NCI-H774 (cell line): Measurements from ENCODE around the gene GIMAP5.

Experiments used
- DNase-seq: peaks from one replicate; lab custom pipeline; 2025; lab: John Stamatoyannopoulos, UW

GIMAP5 gene

DNA sequence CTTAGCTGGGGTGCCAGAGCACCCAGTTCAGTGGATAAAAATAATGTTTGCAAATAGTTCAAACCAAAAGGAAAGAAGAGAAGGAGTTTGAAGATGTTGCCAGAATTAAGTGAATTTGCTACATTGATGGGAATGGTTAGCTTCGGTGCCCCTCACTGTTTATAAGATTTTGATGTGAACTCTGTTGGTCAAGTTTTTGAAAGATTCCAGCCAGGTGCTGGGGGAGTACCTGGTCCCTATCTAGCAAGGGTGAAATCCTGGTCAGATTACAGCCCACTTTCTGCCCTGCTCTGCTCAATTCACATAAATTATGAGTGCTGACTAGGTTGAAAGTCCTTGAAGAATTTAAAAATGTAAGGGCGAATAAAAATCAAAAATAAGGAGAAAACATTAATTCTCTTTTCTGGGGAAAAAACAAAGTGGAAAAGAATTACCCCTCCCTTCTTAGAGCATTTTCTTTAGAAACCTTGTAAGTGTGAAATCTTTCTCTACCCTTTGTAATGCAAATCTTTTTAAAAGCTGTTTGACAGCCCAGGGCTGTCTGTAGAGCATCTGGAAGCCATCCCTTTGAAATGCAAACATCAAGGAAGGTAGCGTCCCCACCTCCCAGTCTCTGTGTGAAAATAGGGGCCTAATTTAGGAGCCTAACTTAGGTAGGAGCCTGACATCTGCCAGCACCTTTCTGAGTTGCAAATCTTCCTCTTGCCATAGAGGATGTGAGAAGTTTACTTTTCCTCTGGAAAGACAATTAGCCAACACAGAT is 1.4 kb upstream of the GIMAP5 start:
- no peak for DNase-seq

DNA sequence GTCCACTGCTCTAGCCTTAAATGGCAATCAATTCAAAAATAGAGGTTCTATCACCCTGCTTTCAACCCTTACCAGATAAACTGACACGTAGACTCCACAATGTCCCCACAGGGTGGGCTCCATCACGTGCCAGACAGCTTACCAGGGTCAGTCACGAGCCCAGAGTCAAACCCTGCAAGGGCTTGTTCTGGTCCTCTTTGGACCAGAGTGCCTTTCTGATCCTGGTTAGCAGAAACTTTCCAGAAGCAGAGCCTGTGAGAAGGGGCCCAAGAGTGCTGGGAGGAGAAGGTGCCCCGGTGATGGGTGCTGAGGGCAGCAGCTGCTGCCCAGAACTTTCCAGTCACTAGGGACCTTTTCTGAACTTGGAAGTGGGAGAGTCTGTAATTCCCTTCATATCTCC is 354 bp upstream of the GIMAP5 start:
- DNase-seq: no peak

DNA sequence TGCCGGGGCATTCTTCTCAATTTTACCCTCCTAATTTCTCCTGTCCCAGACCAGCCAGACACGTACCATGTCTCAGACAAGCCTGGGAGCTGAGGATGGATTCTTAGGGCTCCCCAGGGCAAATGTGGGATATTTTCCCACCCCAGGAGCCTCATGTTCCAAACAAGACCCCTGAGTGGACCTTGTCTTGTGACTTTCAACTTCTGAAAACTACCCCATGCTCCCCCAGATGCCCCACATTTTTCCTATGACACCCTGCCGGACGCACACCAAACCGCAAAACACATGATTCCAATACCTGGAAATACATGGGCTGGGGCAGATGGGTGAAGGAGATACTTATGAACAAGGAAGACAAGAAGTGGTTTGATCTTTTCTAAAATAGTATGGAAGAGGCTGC is 874 bp downstream of the GIMAP5 start:
- no peak for DNase-seq

DNA sequence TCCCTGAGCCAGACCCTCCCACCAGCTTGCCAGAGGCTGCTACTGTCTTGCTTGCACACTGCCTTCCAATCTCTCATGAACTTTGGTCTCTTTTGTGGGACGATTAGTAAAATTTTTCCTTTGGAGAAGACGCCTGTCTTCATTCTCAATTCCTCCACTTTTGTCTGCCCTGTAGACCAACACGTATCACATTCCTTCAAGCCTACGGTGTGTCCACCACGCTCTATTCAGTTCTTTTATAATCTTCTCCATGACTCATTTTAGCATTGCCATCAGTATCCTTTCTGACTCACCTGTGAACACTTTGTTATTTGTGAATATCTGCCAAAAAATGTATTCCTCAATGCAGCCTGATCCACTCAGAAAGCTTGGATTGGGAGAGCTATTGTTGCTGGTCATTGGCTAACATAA is 1.4 kb downstream of the GIMAP5 start:
- DNase-seq: no peak

- peak; percentile 21 for DNase-seq
These were observed 1.8 kb downstream of the GIMAP5 start for GRCh38 chr7:150739033-150739432.

DNA sequence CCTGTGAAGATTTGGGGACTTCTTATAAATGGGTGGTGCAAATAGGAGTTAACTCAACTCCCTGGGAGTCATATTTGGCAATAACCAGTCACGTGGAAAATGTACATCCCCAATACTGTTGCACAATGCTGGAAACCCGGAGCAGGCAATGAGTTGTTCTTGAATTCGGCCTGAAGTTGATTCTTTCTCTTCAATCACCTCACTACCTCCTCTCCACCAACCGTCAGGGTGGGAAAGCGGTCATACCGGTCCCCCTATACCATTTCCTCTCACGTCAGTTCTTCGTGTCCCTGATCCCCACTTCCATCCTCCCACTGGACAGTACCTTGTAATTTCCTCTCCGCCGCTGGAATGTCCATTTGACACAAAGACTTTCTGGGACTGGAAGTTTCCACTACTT is 2.8 kb downstream of the GIMAP5 start:
- no peak for DNase-seq

- DNase-seq: no peak
These were observed 5.2 kb downstream of the GIMAP5 start for GRCh38 chr7:150742286-150742968.

- DNase-seq: no peak
These were observed 6.9 kb downstream of the GIMAP5 start for GRCh38 chr7:150744041-150744656.

DNA sequence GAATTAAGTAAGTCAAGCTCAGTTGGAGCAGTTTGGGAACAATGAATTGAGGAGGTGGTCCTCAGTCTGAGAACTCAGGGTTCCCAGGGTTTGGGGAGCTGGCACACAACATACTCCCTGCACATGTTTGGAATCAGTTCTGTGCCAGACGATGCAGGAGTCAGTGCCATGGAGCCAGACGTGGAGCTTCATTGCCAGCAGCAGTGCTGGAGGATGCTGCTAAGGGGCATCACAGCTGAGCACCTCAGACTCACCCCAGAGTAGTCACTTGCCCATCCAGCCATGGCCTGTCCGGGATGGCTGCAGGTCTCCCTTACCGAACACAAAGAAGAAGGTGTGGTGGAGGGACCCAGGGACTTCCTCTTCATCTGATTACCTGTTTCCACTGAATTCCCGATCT is 7.9 kb downstream of the GIMAP5 start:
- DNase-seq: no peak

- DNase-seq: no peak
These were observed 8.7 kb downstream of the GIMAP5 start for GRCh38 chr7:150745876-150746275.

DNA sequence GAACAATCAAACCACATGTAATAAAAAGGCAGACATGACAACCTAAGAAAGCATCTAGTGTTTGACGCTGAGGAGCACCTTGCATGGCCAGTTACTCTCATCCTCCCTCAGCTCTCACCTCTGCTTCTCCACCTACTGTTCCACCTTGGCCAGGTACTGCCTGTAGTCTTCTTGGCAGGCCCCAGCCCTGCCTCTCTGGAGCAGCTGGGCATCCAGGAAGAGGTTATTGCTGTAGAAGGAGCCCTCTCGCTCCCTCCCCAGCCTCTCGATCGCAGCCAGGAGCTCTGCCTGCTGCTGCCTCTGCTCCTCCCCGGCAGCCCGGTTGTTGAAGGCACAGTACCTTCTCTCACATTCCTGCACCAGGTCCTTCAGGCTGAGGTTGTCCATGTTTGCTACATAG is 9.7 kb downstream of the GIMAP5 start:
- no peak for DNase-seq

DNA sequence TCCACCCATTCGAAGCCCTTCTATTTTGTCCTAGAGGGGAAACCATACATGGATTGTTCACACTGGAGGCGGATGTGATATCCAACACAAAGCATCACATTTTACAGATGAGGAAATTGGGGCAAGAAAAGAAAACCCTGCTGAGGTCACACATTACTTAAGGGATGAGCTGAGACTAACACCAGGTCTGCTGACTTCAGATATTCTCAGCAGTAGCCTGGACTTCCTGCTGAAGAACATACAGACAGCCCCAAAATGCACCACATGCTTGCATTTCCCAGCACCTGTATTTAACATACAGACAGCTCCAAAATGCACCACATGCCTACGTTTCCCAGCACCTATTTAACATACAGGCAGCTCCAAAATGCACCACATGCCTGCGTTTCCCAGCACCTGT is 11.2 kb downstream of the GIMAP5 start:
- no peak for DNase-seq

DNA sequence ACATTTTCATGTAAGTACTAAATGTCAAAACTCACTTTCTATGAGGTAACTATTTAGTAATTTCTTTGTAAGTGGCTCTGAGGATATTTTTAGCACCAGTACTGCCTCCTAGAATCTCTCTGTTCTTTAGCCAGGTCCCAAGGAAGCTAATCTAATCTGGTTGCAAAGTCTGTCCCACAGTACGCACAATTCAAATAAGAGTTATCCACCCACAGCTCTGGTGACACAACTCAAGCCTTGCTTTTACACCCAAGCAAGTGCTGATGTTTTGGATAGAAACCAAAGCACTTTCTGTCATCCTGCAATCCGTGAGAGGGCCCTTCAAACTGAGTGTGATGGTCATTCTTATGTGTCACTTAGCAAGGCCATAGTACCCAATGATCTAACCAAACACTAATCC is 14.5 kb downstream of the GIMAP5 start:
- no peak for DNase-seq

DNA sequence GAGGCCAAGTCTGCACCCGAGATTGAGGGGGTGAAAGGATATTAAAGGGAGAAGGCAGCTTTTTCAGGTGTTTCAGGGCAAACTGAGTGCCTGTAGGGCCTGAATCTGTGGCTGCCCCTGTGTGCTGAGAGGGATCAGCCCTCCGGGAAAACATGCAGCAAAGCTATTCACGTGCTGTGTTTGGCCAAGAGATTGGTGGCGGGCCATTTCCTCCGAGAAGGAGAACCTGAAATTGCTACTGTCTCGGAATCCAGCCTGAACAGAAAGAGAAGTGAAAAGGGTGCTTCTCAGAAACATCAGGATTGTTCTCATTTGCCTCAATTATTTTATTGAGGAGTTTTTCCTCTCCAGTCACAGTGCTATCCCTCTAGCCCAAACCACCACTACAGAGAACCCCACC is 16.0 kb downstream of the GIMAP5 start:
- DNase-seq: no peak

DNA sequence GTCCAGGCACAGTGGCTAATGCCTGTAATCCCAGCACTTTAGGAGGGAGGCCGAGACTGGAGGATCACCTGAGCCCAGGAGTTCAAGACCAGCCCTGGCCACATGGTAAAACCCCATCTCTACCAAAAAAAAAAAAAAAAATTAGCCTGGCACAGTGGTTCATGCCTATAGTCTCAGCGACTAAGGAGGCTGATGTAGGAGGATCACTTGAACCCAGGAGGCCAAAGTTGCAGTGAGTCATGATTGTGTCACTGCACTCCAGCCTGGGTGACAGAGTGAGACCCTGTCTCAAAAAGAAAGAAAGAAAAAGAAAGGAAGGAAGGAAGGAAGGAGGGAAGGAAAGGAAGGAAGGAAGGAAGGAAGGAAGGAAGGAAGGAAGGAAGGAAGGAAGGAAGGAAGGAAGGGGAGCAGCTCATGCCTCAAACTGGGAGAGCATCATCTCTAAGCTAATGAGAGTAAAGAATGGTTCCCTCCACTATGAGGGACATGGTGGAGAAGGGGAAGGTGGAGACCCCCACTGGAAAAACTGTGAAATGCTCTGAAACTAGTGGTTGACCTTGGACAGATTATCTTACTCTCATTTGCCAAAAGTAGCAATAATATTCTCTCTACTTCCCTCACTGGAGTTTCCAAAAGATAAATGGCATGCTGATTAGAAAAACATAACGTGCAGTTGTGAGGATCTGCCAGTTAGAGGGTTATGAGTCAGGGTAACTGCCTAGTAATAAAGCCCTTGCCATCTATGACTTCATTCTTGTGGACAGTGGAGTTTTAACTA is 16.8 kb downstream of the GIMAP5 start:
- DNase-seq: no peak

GRCh38 chr7:150754951-150755350 is 17.7 kb downstream of the GIMAP5 start:
- no peak for DNase-seq

GRCh38 chr7:150755473-150756099 is 18.4 kb downstream of the GIMAP5 start:
- DNase-seq: no peak

- no peak for DNase-seq
These were observed 18.9 kb downstream of the GIMAP5 start for GRCh38 chr7:150756166-150756565.

DNA sequence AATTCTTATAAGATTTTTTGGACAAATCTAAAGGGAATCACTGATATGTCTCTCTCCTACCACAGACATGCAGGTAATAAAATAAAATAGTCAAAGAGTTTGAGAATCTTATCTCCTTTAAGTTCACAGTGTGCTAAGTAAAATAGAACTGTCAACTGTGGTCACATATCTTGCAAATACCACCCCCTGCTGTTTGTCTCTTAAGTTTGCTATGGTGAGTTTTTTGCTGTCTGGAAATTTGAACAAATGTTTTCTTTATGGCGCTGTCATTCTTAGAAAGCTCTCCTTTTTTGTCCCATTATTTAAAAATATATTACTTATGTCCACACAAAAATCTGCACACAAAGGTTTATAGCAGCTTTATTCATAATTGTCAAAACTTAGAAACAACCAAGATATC is 19.6 kb downstream of the GIMAP5 start:
- DNase-seq: no peak

GRCh38 chr7:150759479-150759878 is 22.3 kb downstream of the GIMAP5 start:
- DNase-seq: no peak

DNA sequence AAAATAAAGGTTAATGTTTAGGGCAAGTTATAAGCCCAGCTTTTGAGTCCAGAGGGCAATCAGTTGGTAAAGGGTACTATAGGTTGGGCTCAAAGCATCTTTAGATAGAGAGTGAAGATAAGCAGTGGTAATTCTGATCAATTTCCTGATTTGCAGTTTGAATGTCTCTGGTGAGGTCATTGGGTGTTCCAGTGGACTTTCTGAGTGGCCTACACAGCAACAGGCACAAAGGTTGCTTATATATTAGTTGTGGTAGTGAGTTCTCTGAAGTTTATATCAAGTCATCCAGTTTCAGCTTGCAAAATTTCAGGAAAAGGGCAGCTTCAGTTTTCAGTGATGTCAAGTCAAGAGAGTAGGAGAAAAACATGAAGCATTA is 29.1 kb downstream of the GIMAP5 start:
- DNase-seq: no peak

DNA sequence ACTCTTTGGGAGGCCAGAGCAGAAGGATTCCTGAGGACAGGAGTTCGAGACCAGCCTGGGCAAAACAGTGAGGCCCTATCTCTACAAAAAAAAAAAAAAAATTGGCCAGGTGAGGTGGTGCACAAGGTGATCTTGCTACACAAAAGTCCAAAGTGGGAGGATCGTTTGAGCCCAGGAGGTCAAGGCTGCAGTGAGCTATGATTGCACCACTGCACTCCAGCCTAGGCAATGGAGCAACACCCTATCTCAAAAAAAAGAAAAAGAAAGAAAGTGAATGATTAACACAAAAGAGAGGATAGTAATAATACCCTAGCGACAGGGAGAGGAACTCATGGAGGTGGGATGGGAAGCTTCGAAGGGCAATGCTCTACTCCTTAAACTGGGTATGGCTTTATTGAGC is 32.5 kb downstream of the GIMAP5 start:
- DNase-seq: no peak
